Nephron (organoid): ENCODE results near the gene NCEH1.
"Not testable (repeated sequence)": the region's sequence is repeated elsewhere in the genome, so short reads cannot be mapped to it uniquely, and the experiment has no call there.

ENCODE experiments used
- H3K27ac Mint-ChIP-seq, 3 experiments: 2 replicates each; pipeline ENCODE4 v1.8.0; 2020; ENCODE audit warnings: mixed read lengths in 3 of 3, mild to moderate bottlenecking in 2 of 3, moderate library complexity in 1 of 3
- H3K27me3 Mint-ChIP-seq: 2 replicates; pipeline ENCODE4 v1.8.0; 2021; ENCODE audit warnings: low read depth, mild to moderate bottlenecking, moderate library complexity, mixed read lengths
- H3K36me3 Mint-ChIP-seq: 2 replicates; pipeline ENCODE4 v1.8.0; 2020; ENCODE audit warnings: low read depth, mixed read lengths
- H3K4me1 Mint-ChIP-seq: 2 replicates; pipeline ENCODE4 v1.8.0; 2020; ENCODE audit warnings: mixed read lengths
- H3K4me3 Mint-ChIP-seq, 3 experiments: 2 replicates each; pipeline ENCODE4 v1.8.0; 2020; ENCODE audit warnings: mild to moderate bottlenecking in 3 of 3, mixed read lengths in 3 of 3, moderate library complexity in 2 of 3
- H3K9me3 Mint-ChIP-seq: 2 replicates; pipeline ENCODE4 v1.8.0; 2020; ENCODE audit warnings: mixed read lengths
- CTCF ChIP-seq, 3 experiments: fragments of 200-600 bp; sonication (generic); IDR thresholded peaks; one replicate each; pipeline ENCODE4 v1.5.0; 2021; ENCODE audit warnings: antibody characterized with exemption in 3 of 3; ENCODE audit not compliant: unreplicated experiment in 3 of 3

The NCEH1 gene

GRCh38 chr3:172735014-172735413 is 24.1 kb upstream of the NCEH1 start:
- Mint-ChIP-seq H3K9me3 (no peaks in the 10 kb centered on the region), H3K27ac (no peak overlapping the region), H3K4me3 (no peak overlapping the region), H3K36me3 (no peaks in the 10 kb centered on the region), H3K27me3 (no peaks in the 10 kb centered on the region), H3K4me1 (no peaks in the 10 kb centered on the region)
- TF ChIP-seq CTCF (IDR thresholded peaks at IDR 0.05; ENCODE audit: unreplicated experiment in 3 of 3): no peak

- Mint-ChIP-seq H3K4me1 (no peaks in the 10 kb centered on the region), H3K9me3 (peaks cover 7% of the 10 kb centered on the region), H3K4me3 (no peak overlapping the region), H3K36me3 (no peaks in the 10 kb centered on the region), H3K27ac (no peak overlapping the region), H3K27me3 (no peaks in the 10 kb centered on the region)
- no peak for TF ChIP-seq CTCF (IDR thresholded peaks at IDR 0.05; ENCODE audit: unreplicated experiment in 3 of 3)
Observed at GRCh38 chr3:172726380-172726779, 15.5 kb upstream of the NCEH1 start.

GRCh38 chr3:172722536-172723040 is 11.7 kb upstream of the NCEH1 start:
- not testable (repeated sequence) for H3K4me3 Mint-ChIP-seq, H3K4me1 Mint-ChIP-seq, H3K36me3 Mint-ChIP-seq, H3K27me3 Mint-ChIP-seq, H3K27ac Mint-ChIP-seq
- H3K9me3 Mint-ChIP-seq: peaks cover 22% of the 10 kb centered on the region

- H3K4me3 Mint-ChIP-seq: no peak overlapping the region
- H3K27ac Mint-ChIP-seq: no peak overlapping the region
- no peak for TF ChIP-seq CTCF (IDR thresholded peaks at IDR 0.05; ENCODE audit: unreplicated experiment in 3 of 3)
- no peaks in the 10 kb centered on the region for H3K27me3 Mint-ChIP-seq
- peaks cover 7% of the 10 kb centered on the region for H3K4me1 Mint-ChIP-seq
- H3K36me3 Mint-ChIP-seq: no peaks in the 10 kb centered on the region
- peaks cover 14% of the 10 kb centered on the region for H3K9me3 Mint-ChIP-seq
Observed at GRCh38 chr3:172717493-172718088, 6.7 kb upstream of the NCEH1 start.

- TF ChIP-seq CTCF (IDR thresholded peaks at IDR 0.05; ENCODE audit: unreplicated experiment in 3 of 3): no peak
- no peaks in the 10 kb centered on the region for H3K27me3 Mint-ChIP-seq
- no peaks in the 10 kb centered on the region for H3K36me3 Mint-ChIP-seq
- H3K4me3 Mint-ChIP-seq: no peak overlapping the region
- peaks cover 14% of the 10 kb centered on the region for H3K9me3 Mint-ChIP-seq
- peaks cover 7% of the 10 kb centered on the region for H3K4me1 Mint-ChIP-seq
- no peak overlapping the region for H3K27ac Mint-ChIP-seq
Observed at GRCh38 chr3:172716476-172716875, 5.6 kb upstream of the NCEH1 start.

- Mint-ChIP-seq H3K4me3 (peak overlapping the region in 2 of 3 experiments; percentile 33 to 44), H3K4me1 (peaks cover 17% of the 10 kb centered on the region), H3K36me3 (no peaks in the 10 kb centered on the region), H3K9me3 (no peaks in the 10 kb centered on the region), H3K27me3 (no peaks in the 10 kb centered on the region), H3K27ac (no peak overlapping the region)
- no peak for TF ChIP-seq CTCF (IDR thresholded peaks at IDR 0.05; ENCODE audit: unreplicated experiment in 3 of 3)
Observed at GRCh38 chr3:172713316-172713715, 2.4 kb upstream of the NCEH1 start.
